GM20431 (cell line): ENCODE data around the gene PTPN11.
"Not testable (repeated sequence)": the region's sequence is repeated elsewhere in the genome, so short reads cannot be mapped to it uniquely, and the experiment has no call there.

Source experiments
- in situ Hi-C: fragments of 300-500 bp; cut with MseI, MboI; formaldehyde crosslinking; loops from one replicate; pipeline ENCODE4 v1.15.0; 2020; ENCODE audit warnings: low sequenced_read_pairs; ENCODE audit not compliant: unreplicated experiment

The PTPN11 gene

DNA sequence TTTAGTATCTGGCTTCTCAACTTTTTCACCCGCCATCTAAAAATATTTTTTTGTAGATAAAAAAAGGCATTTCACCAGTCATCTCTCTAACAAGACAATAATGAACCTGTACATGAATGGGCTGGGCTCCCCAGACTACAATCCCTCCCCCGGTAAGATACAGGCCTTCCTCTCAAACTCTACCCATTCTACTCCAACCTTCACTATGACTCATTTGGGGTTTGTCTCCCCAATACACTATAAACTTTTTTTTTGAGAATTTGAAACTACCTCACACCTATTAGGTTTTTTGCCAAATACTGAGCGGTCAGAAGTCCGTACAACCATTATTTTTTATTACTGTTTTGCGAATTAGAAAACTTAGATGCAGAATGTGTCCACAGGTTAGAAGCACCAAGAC, 10.1 kb upstream of the PTPN11 start:
- in situ Hi-C loops, result no loop called here

DNA sequence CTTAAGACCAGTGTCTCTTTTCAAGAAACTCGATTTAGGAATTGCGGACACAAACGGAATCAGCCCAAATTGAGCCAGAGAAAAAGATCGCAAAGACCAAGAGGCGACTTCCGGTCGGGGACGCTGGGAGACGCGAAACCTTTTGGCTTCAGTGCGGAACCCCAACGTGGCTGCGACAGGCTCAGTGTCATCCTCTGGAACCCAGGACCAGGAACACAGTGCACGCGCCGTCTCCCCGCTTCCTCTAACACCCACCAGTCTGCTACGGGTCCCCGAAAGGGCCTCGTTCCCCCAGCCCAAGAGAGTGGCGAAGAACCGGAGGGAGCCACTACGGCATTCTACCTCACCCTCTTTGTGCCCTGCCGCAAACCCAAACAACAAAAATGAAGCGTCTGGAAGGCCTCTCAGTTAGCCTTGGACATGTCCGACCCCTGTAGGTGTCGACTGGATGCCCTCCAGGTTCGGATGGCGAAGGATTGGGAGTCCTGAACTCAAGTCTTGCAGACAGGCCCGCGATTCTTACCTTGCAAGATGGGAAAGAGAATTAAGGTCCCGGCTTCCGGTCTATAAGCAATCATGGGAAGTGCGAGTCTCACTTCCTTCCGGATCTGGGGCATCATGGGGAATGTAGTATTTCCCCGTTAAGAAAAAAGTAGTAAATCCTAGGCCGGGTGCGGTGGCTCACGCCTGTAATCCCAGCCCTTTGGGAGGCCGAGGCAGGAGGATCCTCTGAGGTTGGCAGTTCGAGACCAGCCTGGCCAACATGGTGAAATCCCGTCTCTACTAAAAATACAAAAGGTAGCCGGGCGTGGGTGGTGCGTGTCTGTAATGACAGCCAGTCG, 9.5 kb upstream of the PTPN11 start, which contains the start of gene RPL6:
RPL6 (minus strand) TSS at position 542 of the 842 bp plus-strand sequence. CDS start 949 bp downstream, outside the sequence.
- in situ Hi-C loops, result no loop called here

DNA sequence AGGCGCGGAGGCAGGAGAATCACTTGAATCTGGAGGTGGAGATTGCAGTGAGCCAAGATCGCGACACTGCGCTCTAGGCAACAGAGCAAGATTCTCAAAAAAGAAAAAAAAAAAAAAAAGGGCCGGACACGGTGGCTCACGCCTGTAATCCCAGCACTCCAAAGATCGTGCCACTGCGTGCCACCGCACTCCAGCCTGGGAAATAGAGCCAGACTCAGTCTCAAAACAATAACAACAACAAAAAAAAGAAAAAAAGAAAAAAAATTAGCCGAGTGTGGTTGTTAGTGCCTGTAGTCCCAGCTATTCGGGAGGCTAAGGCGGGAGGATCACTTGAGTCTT, 8.9 kb upstream of the PTPN11 start:
- in situ Hi-C loops, result no loop called here

DNA sequence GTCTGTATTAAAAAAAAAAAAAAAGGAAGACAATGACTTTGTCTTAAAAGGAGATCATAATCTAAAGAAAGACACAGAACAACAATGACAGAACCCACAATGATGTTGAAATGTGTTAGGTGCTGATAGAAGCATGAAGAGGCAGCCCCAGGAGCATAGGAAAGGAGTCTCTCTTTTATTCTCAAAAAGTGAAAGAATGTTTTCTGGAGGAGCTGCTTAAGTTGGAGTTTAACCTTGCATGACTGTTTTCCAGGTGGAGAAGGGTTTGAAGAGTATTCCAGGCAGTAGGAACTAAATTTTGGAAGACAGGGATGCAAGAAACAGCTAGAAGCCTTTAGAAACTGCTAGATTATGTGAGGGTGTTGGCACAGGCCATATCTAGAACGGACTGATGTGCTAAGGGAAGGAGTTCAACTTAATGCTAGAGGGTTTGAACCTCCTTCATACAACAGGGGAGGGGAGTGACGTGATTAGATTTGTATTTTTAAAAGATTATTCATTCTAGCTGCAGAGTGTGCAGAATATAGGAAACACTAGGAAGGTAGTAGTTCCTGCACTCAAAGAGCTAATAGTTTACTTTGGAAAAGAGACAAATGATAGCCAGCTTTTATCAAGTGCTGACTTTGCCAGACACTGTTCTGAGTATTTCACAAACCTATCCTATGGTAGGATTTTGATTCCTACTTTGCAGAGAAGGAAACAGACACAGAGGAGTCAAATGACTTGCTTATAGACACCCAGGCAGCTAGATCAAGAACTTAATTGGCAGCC, 4.7 kb upstream of the PTPN11 start:
- in situ Hi-C loops, result no loop called here

DNA sequence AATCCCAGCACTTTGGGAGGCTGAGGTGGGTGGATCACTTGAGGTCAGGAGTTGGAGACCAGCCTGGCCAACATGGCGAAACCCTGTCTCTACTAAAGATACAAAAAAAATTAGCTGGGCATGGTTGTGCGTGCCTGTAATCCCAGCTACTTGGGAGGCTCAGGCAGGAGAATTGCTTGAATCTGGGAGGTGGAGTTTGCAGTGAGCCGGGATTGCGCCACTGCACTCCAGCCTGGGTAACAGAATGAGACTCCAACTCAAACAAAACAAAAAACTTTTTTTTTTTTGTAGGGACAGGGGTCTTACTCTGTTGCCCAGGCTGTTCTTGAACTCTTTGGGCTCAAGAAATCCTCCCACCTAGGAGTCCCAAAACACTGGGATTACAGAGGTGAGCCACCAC, 3.3 kb upstream of the PTPN11 start:
- in situ Hi-C loops, result not testable (repeated sequence)

GRCh38 chr12:112418273-112418607, 507 bp upstream of the PTPN11 start:
- in situ Hi-C loops, result no loop called here

GRCh38 chr12:112419297-112420133, 768 bp downstream of the PTPN11 start:
- in situ Hi-C loops, result no loop called here

GRCh38 chr12:112420740-112421139, 2.0 kb downstream of the PTPN11 start:
- in situ Hi-C loops, result no loop called here

DNA sequence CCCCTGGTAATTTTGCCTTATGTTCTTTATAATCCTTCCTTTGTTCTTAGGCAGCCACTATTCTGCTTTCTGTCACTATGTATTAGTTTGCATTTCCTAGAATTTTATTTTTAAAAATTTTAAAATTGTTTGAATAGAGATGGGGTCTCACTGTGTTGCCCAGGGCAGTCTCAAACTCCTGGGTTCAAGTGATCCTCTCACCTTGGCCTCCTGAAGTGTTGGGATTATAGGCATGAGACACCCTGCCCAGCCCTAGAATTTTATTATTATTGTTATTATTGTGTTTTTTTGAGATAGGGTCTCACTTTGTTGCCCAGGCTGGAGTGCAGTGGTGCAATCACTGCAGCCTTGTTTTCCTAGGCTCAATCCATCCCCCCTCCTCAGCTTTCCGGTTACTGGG, 2.6 kb downstream of the PTPN11 start:
- in situ Hi-C loops, result no loop called here

DNA sequence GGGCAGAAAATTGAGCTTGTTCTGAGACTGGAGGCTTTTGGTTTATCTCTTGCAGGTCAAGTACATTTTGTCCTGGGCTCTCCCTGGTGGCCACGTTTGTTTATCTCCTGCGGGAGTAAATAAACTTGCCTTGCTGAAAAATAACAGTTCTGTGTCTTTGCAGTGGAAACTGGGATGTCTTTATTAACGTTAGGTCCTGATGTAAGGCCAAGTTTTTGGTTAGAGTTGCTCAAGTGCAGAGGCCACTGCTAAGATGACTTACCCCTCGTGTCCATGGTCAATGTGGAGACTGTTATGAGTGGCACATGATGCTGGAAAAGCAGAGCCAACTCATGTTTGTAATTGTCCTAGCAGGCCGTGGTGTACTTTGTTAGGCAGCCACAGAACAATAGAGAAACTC, 3.8 kb downstream of the PTPN11 start:
- in situ Hi-C loops, result no loop called here

DNA sequence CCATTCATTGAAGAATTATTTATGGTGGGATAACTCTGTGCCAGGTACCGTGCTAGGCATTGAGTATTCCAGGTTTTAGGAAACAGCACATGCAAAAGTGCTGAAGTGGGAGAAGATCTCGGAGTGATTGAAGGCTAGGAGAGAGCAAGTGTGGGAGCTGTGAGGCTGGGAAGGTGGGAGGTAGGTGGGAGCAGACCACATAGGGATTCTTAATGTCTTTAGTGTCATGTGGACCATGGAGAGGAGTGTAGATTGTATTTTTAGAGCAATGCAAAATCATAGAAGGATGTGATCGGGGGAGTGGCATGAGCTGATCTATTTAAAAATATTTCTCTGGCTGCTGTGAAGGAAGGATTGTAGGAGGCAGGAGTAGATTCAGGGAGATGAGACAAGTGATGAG, 5.4 kb downstream of the PTPN11 start:
- in situ Hi-C loops, result no loop called here

DNA sequence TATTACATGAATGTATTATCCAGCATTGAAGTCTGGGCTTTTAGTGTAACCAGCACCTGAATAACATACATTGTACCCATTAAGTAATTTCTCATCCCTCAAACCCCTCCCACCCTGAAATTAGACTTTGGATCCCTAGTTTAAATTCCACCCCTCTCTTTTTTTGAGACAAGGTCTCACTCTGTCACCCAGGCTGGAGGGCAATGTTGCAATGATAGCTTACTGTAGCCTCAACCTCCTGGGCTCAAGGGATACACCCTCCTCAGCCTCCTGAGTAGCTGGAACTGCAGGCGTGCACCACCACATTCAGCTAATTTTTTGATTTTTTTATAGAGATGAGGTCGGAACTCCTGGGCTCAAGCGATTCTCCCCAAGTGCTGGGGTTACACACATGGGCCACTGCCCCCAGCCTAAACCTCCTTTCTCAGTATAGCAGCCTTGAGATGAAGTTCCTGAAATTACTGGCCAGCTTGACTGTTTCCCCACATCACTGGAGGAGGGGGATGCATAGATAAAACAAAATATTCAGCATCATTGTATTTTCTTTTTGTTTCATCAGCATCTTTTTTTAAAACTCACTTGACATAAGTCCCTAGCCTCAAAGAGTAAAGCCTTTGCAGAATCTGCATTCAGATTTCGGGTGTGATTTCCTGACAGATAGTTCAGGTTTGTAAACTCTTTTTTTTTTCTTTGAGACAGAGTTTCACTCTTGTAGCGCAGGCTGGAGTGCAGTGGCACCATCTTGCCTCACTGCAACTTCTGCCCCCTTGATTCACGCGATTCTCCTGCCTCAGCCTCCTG, 7.0 kb downstream of the PTPN11 start:
- in situ Hi-C loops, result no loop called here

DNA sequence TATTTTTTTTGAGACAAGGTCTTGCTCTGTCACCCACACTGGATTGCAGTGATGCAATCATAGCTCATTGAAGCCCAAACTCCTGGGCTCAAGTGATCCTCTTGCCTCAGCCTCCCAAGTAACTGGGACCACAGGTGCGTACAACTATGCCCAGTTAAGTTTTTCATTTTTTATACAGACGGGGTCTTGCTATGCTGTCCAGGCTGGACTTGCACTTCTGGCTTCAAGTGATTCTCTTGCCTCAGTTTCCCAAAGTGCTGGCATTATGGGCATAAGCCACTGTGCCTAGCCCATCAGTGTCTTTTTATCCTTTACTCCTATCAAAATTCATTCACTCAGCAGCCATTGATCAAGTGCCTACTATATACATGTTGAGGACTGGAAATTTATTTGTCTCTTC, 9.0 kb downstream of the PTPN11 start:
- in situ Hi-C loops, result no loop called here

- in situ Hi-C loops, result no loop called here
These were observed 12.2 kb downstream of the PTPN11 start for GRCh38 chr12:112430929-112431328.

DNA sequence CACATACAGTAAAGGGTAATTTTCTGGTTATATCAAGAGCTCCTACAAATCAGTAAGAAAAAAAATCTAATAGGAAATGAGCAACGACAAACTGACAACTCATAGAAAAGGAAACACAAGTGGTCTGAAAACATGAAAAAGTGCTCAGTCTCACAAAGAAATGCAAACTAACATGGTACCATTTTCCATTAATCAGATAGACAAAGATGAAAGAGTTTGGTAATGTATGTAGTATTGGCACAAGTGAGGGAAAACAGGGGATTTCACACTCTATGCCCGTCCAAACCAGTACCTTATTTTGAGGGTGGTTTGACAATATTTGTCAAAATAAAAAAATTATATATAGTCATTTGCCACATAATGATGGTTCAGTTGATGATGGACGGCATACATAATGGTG, 13.2 kb downstream of the PTPN11 start:
- in situ Hi-C loops, result no loop called here

- in situ Hi-C loops, result no loop called here
These were observed 14.8 kb downstream of the PTPN11 start for GRCh38 chr12:112433551-112433950.

GRCh38 chr12:112438645-112439044, 19.9 kb downstream of the PTPN11 start:
- in situ Hi-C loops, result not testable (repeated sequence)

DNA sequence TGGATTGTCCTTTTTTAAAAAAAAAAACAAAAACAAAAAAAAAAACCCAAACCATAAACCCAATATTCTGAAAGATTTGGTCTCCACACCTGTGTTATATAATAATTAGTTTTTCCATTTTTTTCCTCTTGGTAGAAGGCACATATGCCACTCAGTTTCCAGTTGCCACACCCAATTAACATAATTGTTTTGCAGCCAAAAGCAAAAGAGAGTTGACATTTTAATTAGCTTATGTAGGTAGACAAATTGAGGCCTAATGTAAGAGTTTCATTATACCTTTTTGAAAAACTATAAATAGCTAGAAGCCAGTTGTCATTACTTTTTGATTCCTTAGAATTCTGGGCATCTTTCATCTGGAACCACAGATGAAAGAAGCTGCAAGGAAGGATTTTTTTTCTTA, 21.0 kb downstream of the PTPN11 start:
- in situ Hi-C loops, result no loop called here

DNA sequence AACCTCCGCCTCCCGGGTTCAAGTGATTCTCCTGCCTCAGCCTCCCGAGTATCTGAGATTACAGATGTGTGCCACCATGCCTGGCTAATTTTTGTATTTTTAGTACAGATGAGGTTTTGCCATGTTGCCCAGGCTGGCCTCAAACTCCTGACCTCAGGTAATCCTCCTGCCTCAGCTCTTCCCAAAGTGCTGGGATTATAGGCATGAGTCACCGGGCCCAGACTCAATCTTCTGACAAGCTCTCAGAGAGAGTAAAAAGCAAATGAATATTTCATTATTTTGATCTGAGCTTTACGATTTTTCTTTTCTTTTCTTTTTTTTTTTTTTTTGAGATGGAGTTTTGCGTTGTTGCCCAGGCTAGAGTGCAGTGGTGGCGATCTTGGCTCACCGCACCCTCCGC, 21.9 kb downstream of the PTPN11 start:
- in situ Hi-C loops, result not testable (repeated sequence)

GRCh38 chr12:112443916-112444315, 25.2 kb downstream of the PTPN11 start:
- in situ Hi-C loops, result no loop called here
